Left hindlimb (tissue), 1 donor: ENCODE results near the gene CYB561A3.
"Not testable (repeated sequence)": the region's sequence is repeated elsewhere in the genome, so short reads cannot be mapped to it uniquely, and the experiment has no call there.

Experiments
- DNase-seq: peaks from one replicate; pipeline ENCODE4 v3.0.0-alpha.2; 2018

The CYB561A3 gene

DNA sequence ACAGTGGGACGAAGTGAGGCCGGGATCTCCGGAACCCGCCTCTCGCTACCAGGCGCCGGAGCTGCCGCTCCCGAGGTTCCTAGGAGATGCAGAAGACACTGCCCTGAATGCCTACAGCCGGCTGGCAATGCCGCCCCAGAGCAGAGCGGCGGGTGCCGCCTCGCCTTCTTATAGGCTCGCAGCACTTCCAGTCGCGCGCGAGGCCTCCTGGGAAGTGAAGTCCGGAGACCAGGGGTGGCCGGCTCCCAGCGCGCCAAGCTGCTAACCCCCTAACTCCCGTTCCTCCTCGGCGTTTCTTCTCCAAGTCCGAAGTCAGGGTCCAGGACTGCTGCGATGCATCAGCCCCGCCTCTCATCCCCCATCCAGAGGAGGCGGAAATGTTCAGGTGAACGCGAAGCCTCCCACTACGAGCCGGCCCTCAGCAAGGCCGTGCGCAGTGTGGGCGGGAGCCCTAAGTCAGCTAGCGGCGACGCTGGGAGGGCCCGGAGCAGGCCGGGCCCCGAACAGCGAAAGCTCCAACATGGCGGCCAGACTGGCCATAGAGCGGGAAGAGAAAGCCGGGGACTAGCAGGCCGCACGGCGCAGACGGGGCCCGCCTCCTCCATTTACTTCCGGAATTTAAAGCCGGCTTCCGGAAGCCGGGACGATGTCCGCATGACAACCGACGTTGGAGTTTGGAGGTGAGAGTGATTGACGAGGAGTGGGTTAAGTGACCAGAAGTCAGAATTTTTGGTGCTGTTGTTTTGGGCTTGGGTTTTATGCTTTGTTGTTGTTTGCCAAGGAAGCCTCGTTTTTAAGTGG is at the start of gene CYB561A3, which contains the start of gene TMEM138:
Gene CYB561A3 (minus strand): TSS at position 142 of the 801 bp plus-strand sequence. CDS start 5,169 bp downstream, outside the sequence.
Gene TMEM138 (plus strand): TSS at position 634 of the 801 bp plus-strand sequence. CDS start 2,017 bp downstream, outside the sequence.
- DNase-seq = peak; percentile 94

DNA sequence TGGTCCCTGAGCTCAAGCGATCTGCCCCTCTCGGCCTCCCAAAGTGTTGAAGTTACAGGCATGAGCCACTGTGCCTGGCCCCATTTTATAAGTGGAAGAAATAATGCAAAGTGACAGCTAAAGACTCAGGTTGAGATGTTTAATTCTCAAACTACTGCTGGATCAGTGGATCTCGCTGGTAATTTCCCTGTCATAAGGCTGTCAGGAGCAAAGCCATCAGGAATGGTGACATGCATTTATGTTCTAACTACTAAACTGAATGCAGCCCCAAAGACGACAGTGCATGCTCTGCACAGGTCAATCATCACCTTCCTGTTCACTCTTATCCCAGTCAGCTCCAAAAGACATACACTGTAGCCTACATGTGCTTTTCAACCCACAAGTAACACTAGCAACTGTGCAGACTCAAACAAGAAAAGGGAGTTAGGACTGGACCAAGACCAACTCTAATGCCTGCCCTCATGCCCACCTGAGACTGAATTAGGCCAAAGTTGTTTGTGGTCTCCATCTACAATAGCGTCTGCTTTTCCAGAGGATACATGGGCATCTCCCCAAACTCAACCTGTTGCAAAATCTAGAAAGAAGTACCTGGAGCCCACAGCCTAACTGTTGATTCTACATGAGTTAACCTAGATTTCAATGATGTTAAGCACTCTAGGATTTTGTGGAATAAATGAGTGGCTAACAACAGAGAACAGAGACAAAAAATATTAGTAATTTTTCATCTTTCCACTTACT is 45.5 kb upstream of the CYB561A3 start:
- no peak for DNase-seq

GRCh38 chr11:61406067-61406466 is 44.4 kb upstream of the CYB561A3 start:
- DNase-seq = no peak

GRCh38 chr11:61404641-61405040 is 43.0 kb upstream of the CYB561A3 start:
- DNase-seq = no peak

DNA sequence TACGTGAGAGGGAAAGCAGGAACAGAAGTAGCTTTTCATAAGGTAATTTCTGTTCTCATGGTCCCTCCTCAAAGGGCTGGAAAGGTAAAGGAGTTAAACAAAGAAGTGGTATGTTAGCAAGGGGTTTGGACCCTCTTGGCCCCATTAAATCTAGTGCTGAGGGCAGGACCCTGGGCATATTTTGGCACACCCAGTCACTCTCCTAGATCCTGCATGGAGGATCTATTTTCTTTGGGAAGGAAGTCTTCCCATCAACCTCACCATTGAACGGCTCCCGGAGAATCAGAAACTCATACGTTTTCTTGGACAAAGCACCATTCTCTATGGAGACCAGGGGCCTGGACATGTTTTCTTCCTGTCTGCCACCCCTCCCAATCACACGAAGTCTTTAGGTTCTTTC is 42.4 kb upstream of the CYB561A3 start:
- no peak for DNase-seq

GRCh38 chr11:61403658-61404057 is 42.0 kb upstream of the CYB561A3 start:
- DNase-seq = no peak

DNA sequence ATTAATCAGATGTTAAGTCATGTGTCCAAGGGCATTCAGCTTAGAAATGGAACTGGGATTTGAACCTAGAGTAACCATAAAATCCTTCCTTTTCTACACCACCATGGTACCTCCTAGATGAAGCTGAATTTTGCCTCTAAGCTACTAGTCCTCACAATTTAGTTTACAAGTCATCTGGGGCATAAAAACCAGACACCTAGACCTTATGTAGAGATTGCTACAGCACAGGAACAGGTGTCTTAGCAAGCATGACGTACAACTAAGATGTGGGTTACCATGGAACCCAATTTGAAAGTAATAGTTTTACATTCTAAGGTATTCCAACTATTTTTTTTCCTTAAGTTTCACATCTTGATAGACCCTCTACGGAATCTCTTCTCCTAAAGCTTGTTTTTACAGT is 39.9 kb upstream of the CYB561A3 start:
- DNase-seq = no peak

DNA sequence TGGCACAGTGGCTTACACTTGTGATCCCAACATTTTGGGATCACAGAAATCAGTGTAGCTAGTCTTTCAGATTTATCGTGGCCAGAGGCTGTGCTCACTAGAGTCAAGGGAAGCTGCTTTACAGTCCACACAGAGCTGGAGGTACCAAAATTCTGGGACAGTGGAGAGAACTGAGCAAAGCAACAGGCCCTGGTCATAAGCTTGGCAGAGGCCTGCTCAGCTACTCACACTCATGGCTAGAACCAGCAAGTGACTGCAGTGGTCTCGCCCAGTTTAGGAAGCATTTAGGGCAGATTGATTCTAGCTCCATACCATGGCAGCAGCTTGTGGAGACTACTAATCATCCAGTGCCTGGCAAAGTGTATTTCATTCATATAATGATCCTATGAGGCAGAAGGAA is 39.5 kb upstream of the CYB561A3 start:
- no peak for DNase-seq

- DNase-seq = peak; percentile 34
Measured at GRCh38 chr11:61392981-61393595, 31.4 kb upstream of the CYB561A3 start.

DNA sequence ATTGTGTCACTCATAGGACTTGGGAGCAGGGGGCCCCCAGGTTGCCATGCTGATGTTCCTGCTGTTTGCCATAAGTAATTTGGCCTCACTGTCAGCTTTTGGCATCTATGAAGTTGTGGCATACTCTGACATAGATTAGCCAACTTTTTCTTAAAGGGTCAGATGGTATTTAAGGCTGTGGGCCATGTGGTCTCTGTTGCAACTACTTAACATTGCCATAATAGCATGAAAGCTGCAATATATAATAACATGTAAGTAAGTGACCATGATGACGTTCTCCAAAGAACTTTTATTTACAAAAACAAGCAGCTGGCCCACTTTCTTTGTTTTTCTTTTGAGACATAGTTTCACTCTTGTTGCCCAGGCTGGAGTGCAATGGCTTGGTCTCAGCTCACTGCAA is 28.5 kb upstream of the CYB561A3 start:
- DNase-seq = no peak

DNA sequence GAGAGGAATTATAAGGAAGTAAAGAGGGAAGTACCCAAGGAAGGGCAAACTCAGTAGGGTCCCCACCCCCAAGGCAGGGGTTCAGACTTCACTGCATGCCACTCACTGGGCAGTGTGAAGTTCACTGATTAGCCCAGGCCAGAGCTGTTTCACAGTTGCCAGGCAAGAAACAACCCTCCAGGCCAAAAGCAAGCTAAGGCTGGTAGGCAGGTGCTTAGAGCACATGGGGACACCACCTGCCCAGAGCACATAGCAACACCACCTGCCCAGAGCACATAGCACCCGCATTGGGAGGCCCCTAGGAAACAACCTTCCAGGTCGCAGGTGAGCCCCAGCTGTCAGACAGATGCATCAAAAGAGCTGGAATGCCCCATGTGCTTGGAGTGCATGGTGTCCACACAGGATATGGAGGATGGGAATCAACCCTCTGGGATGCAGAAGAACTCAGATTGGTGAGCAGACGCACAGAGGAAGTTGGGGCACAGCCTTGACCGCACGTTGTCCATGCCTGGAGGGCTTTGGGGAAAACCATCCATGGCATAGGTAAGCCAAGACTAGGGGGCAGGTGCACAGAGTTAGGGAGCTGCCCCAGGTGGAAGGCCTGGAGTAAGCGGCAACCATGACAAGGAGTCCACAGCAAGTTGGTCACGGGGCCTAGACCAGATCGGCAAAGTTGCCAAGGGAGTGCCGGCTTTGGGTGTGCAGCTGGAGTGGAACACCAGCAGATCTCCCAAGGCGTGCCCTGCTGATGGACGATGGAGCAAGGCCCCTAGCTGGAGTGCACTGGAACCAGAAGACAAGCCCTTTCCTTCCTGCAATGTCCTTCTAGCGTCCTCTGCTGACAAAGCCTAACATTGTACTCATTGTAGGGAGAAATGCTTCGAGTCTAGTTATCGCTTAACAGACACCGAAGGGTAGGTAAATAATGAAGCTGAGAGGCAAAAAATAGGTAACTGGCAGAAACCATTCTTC is 22.9 kb upstream of the CYB561A3 start:
- no peak for DNase-seq

DNA sequence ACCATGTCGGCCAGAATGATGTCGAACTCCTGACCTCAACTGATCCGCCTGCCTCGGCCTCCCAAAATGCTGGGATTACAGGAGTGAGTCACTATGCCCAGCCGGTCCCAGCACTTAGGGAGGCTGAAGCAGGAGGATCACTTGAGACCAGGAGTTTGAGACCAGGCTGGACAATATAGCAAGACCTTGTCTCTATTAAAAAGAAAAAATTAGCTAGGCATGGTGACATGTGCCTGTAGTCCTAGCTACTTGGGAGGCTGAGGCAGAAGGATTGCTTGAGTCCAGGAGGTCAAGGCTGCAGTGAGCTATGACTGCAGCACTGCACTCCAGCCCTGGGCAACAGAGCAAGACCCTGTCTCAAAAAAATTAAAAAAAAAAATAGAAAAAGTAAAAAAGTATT is 22.2 kb upstream of the CYB561A3 start:
- not testable (repeated sequence) for DNase-seq

DNA sequence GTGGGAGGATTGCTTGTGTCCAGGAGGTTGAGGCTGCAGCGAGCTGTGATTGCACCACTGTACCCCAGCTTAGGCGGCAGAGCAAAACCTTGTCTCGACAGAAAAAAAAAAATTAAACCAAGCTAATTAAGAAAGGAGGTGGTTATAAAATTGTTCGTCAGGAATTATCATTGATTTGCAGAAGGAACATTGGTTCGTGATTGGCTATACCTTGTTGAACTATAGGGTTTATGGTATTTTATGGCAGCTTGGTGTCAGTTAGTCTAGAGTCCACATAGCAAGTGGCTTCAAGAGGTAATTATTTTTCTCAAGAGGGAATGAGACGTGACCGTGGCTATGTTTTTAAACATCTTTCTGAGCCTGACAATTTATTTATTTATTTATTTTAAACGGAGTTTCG is 19.2 kb upstream of the CYB561A3 start:
- DNase-seq = no peak

DNA sequence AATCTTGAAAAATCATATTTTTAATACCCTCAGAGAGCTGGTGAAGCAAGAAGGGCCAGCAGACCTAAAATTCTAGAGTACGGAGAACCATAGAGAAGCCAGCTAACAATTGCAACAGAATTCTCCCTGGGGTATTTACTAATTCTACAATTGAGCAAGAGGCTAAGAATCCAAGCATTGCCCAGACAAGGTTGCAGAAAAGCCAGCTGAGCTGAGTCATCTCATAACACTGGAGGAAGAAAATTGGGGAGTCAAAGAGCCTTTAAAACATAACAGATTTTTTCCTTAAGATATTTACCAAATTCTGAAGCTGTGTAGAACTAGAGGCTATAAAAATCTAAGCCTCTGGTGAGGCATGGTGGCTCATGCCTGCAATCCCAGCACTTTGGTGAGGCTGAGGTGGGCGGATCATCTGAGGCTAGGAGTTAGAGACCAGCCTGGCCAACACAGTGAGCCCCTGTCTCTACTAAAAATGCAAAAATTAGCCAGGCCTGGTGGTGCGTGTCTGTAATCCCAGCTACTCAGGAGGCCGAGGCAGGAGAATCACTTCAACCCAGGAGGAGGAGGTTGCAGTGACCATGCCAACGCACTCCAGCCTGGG is 17.1 kb upstream of the CYB561A3 start:
- no peak for DNase-seq

DNA sequence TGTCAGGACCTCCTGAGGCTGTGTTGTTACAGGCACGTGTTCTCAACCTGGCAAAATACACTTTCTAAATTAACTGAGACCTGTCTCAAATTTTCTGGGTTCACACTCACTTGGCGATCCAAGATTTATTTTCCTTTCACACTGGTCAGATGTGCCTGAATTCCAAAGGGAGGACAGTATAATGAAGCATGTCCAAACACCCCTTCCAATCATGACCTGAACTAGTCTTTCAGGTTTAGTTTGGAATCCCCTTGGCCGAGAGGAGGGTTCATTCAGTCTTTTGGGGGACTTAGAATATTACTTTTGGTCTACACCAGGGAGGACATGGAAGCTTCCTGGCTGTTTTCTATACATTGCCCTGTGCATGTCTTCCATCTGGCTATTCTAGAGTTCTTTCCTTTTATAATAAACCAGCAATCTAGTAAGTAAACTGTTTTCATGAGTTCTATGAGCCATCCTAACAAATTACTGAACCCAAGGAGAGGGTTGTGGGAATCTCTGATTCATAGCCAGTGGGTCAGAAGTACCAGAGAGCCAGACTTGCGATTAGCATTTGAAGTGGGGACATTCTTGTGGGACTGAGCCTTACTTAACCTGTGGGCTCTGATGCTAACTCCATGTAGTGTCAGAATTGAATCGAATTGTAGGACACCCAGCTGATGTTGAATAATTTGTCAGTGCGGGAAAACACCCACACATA is 15.9 kb upstream of the CYB561A3 start:
- no peak for DNase-seq

- no peak for DNase-seq
Measured at GRCh38 chr11:61375761-61376108, 14.1 kb upstream of the CYB561A3 start.

DNA sequence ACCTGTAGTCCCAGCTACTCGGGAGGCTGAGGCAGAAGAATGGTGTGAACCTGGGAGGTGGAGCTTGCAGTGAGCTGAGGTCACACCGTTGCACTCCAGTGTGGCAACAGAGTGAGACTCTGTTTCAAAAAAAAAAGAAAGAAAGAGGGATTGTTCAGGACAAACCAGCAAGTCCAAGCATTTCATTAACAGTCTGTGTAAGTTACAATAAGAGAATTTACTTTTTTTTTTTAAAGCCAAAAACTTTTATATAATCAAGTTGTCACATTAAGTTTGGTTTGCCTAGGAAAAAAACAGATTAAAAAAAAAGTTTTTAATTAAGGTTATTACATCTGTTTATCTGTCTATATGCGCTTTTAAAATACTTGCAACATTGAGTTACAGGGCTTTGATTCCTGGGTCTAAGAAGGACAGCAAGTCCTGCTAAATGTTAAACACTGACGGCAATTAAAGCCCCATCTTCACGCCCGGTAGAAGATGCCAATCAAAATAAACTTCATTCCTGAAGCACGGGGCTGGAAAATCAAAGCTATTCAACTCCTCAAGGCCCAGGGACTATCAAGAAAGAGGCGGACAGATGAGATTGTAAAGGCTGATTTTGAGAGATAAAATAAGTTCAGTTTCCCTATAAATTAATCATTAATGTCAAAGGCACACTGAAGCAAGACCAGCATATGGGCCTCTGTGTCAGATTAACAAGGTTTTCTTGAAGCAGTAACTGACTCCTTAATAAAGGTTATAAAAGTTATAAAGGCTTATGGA is 11.2 kb upstream of the CYB561A3 start:
- DNase-seq = no peak

DNA sequence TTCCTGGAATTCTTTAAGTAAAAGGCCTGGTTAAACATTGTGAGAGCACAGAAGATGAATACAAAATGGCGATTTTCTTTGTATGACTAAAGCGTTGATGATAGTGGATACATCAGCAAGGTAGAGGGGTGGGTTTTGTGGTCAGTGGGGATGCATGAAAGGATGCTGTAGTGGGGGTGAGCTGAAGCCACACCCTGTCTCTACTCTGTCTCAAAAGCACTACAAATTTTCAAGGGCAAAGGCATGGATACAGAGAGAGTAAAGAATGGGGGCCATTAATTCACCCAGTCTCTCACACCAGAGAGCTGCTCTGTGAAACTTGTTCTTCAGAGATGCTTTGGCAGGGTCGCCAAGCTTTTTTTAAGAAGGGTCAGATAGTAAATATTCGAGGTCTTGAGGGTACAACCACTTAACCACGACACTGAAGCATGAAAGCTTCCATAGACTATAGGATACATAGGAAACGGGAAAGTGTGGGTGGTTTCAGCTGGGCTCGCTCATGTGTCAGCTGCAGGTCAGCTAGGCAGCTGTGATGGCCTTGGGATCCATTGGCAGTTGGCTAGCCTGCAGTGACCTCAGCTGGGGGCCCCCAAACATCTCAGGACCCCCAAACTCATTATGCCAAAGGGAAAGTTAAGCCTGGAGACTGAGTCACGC is 8.8 kb upstream of the CYB561A3 start:
- no peak for DNase-seq

GRCh38 chr11:61369372-61370348 is 8.0 kb upstream of the CYB561A3 start:
- no peak for DNase-seq
